ENCODE measurements around the gene ZNF385D.

ZNF385D gene

GRCh38 chr3:21682206-21682605, 68.8 kb downstream of the ZNF385D start:
- DNase-seq (ENCODE audit: extremely low read depth in 1 of 2, low read depth in 1 of 2) = no peak

GRCh38 chr3:21673393-21673792, 77.6 kb downstream of the ZNF385D start:
- no peak for DNase-seq (ENCODE audit: extremely low read depth in 1 of 2, low read depth in 1 of 2)

- no peak for DNase-seq (ENCODE audit: extremely low read depth in 1 of 2, low read depth in 1 of 2)
Observed at GRCh38 chr3:21672303-21672702, 78.7 kb downstream of the ZNF385D start.

GRCh38 chr3:21670386-21670785, 80.6 kb downstream of the ZNF385D start:
- DNase-seq (ENCODE audit: extremely low read depth in 1 of 2, low read depth in 1 of 2) = no peak

- no peak for DNase-seq (ENCODE audit: extremely low read depth in 1 of 2, low read depth in 1 of 2)
Observed at GRCh38 chr3:21668012-21668411, 83.0 kb downstream of the ZNF385D start.

GRCh38 chr3:21665444-21666100, 85.4 kb downstream of the ZNF385D start:
- DNase-seq (ENCODE audit: extremely low read depth in 1 of 2, low read depth in 1 of 2) = no peak

GRCh38 chr3:21664996-21665395, 86.0 kb downstream of the ZNF385D start:
- no peak for DNase-seq (ENCODE audit: extremely low read depth in 1 of 2, low read depth in 1 of 2)

GRCh38 chr3:21662403-21662802, 88.6 kb downstream of the ZNF385D start:
- DNase-seq (ENCODE audit: extremely low read depth in 1 of 2, low read depth in 1 of 2) = no peak

GRCh38 chr3:21654662-21655061, 96.3 kb downstream of the ZNF385D start:
- no peak for DNase-seq (ENCODE audit: extremely low read depth in 1 of 2, low read depth in 1 of 2)

GRCh38 chr3:21654241-21654640, 96.8 kb downstream of the ZNF385D start:
- no peak for DNase-seq (ENCODE audit: extremely low read depth in 1 of 2, low read depth in 1 of 2)

GRCh38 chr3:21649519-21649918, 101.5 kb downstream of the ZNF385D start:
- no peak for DNase-seq (ENCODE audit: extremely low read depth in 1 of 2, low read depth in 1 of 2)

- DNase-seq (ENCODE audit: extremely low read depth in 1 of 2, low read depth in 1 of 2) = no peak
Observed at GRCh38 chr3:21647961-21648360, 103.0 kb downstream of the ZNF385D start.

- no peak for DNase-seq (ENCODE audit: extremely low read depth in 1 of 2, low read depth in 1 of 2)
Observed at GRCh38 chr3:21645121-21645897, 105.7 kb downstream of the ZNF385D start.

GRCh38 chr3:21644268-21644667, 106.7 kb downstream of the ZNF385D start:
- no peak for DNase-seq (ENCODE audit: extremely low read depth in 1 of 2, low read depth in 1 of 2)

- no peak for DNase-seq (ENCODE audit: extremely low read depth in 1 of 2, low read depth in 1 of 2)
Observed at GRCh38 chr3:21643752-21644151, 107.3 kb downstream of the ZNF385D start.

- DNase-seq (ENCODE audit: extremely low read depth in 1 of 2, low read depth in 1 of 2) = no peak
Observed at GRCh38 chr3:21642433-21642832, 108.6 kb downstream of the ZNF385D start.

- DNase-seq (ENCODE audit: extremely low read depth in 1 of 2, low read depth in 1 of 2) = no peak
Observed at GRCh38 chr3:21641959-21642358, 109.1 kb downstream of the ZNF385D start.

- no peak for DNase-seq (ENCODE audit: extremely low read depth in 1 of 2, low read depth in 1 of 2)
Observed at GRCh38 chr3:21638488-21638887, 112.5 kb downstream of the ZNF385D start.

GRCh38 chr3:21634112-21634511, 116.9 kb downstream of the ZNF385D start:
- no peak for DNase-seq (ENCODE audit: extremely low read depth in 1 of 2, low read depth in 1 of 2)

GRCh38 chr3:21624524-21624923, 126.5 kb downstream of the ZNF385D start:
- no peak for DNase-seq (ENCODE audit: extremely low read depth in 1 of 2, low read depth in 1 of 2)

GRCh38 chr3:21621181-21621651, 129.8 kb downstream of the ZNF385D start:
- DNase-seq (ENCODE audit: extremely low read depth in 1 of 2, low read depth in 1 of 2) = no peak

- no peak for DNase-seq (ENCODE audit: extremely low read depth in 1 of 2, low read depth in 1 of 2)
Observed at GRCh38 chr3:21620511-21621155, 130.4 kb downstream of the ZNF385D start.
